Inflammatory macrophage (primary cell): ENCODE data around the gene DNAJA3.

Experiments used
- DNase-seq, 2 donors: peaks; one replicate each; pipeline ENCODE4 v3.0.0-alpha.2; 2020 to 2022

The DNAJA3 gene

DNA sequence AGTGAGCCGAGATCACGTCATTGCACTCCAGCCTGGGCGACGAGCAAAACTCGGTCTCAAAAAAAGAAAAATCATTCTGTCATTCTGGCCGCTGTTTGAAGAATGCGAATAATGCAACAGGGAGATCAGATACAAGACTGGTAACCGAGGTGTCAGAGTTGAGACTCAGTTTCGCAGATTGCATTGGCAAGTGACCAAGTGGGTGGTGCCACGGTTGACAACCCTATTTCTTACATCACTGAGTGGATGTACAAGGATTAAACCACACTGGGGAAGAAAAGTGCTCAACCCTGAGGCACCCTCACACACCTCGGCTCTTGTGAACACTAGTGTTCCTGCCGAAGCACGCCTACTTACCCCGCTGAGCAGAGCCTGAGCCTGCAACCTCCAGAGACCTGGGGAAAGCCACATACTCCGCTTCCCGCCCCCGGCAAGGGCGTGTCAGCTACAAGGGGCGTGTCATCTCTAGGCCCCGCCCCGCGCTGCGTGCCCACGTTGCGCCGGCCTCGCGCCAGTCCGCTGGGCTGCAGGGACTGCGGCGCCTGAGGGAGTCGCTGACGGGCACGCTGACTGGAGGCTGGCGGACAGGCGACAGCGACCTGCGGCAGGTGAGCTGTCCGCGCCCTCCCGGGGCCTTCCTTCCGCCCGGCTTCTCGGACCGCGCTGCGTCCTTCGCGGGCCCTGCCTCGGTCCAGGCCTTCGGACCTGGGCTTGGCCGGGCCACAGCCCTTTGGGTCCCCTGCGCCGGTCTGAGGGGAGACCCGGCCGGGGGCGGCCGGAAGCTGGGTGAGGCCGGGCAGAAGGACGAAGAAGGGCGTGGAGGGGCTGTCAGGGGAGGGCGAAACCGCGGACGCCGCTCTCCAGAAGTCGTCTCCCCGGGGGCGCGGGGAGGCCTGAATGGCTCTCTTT lies 50.5 kb downstream of the DNAJA3 start, which contains the start of gene HMOX2:
Gene HMOX2, plus strand, starts transcription at position 519 of the 909 bp plus-strand sequence. CDS start 29,127 bp downstream, outside the sequence.
- peak; percentile 96 to 97 for DNase-seq

DNA sequence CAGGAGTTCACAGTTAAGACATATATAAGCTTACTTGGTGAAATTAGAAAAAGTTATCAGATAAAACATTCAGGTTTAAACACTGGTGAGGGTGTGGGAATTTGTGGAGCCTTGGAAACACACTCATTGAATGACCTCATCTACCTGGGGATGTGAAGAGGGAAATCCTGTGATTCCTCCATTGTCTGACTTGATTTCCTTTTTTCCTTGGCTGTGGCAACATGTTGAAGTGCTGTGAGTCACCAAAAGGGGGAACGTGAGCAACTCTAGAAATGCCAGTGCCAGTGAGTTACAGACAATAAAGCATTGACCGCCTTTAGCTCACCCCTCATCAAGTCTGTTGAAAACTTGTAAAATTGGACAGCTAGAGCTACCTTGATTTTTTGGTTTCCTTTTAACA lies 52.3 kb downstream of the DNAJA3 start:
- DNase-seq, result peak; percentile 49 to 54

DNA sequence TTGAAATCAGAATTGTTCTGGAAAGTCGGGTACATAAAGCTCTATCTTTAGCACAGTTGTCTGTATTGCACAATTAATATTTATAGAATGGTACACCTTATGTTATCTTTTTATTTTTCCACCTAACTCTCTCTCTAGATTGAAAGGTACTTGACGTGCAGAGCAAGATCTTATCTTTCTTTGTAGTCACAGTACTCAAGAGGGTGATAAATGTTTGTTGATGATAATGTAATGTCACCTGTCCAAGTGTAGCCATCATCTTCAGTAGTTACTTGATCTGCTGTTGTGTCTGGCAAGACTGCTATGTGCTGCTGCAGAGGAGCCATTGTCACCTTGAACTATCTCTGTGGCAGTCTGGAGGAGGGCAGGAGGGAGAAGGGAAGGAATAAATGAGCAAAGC lies 55.9 kb downstream of the DNAJA3 start:
- no peak for DNase-seq

DNA sequence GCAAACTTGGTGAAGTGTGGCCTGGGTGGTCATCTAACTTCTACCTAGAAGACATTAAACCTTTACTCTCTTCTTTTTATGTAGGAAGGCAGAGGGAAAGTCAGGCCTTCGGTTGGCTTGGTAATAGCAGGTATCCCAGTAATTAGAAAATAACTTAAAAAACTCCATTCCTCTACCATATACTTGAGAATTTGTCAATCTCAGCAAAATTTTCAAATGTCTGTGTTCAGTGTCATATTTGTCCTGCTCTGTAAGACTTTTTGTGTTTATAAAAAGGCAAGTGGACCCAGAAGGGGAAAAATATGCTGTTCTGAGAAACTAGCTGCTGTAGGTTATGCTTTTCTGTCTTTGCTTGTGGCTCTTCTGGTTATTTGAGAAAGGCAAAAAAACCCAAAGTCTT lies 56.3 kb downstream of the DNAJA3 start:
- no peak for DNase-seq

DNA sequence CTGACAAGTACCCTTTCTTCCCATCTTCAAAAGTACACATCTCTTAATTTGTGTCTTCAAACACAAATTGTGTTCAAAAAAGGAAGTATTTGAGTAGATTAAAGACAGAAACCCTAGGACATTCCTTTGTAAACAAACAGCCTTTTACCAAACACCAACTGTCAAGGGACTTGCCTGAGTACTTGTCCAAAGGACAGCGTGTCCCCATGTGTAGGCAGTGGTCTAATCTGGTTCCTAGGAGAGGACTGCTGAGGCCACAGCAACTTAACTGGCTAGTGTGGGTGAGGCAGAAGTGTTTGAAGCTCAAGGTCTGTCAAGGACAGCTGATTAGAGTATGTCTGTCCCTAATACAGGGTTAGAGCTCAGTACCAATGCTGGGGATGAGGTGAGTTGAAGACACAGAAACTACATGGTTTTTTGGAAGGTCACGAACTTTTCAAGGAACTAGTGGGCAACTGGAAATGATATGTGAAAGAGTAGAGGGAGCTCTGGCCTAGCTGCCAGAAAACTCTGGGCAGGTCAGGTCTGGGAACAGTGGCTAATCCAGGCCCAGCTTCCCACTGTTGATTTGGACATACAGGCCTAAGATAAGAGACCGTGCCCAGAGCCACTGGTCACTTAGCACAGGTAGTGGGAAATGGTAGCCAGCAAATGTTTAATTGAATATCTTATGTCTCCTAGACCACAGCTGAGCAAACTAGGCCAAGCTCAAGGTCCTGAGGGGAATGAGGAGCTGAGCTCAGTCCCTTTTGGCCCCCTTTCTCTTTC lies 60.6 kb downstream of the DNAJA3 start:
- DNase-seq, result no peak

DNA sequence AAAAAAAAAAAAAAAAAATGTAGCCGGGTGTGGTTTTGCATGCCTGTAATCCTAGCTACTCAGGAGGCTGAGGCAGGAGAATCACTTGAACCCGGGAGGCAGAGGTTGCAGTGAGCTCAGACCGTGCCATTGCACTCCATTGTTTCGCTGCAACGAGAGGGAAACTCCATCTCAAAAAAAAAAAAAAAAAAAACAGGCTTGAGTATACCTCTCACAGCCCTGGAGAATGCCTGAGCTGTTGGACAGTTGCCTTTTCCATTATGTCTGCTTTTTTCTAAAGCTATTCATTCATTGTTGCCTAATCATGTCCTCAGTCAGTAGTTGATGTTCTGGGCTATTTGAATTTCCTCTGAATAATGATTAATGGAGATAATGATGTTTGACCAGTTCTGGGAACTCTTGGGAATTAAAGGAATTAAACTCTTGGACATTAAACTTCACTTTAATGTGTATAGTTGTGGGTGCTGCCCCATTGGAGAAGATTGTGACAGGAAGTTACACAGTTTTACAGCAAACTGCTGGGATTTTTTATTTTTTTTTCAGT lies 62.4 kb downstream of the DNAJA3 start:
- DNase-seq, result no peak

DNA sequence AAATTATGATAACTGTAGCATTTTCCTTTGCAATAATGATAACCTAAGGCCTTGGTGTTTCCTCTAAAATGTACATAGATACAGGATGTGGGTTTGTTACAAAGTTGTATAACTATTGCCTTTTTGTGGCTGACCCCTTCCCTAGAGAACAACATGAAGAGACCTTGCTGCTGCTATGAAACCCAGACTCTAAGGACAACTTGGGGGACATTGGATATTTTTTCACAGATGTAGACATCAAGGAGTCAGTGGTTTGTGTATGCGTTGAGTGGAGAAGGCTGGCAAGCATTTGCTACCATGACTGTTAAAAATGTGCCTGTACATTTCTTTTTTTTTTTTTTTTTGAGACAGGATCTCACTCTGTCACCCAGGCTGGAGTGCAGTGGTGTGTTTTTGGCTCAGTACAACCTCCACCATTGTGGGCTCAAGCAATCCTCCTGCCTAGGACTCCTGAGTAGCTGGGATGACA lies 62.9 kb downstream of the DNAJA3 start:
- DNase-seq, result no peak

DNA sequence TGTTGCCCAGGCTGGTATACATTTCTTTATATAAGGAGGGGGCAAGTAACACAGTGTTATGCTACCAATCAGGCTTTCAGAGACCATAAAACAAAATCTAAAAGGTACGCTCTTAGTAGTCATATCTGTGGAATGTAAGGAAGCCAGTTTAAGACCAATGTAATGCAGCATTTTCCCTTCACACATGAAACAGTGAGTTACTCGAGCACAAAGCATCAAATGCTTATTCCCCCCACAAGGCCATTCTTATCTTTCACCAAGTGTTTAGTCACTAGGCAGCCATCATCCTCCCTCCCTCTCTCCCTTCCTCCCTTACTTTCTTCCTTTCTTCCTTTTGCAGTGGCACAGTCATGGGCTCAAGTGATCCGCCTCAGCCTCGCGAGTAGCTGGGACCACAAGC lies 63.4 kb downstream of the DNAJA3 start:
- DNase-seq, result no peak

DNA sequence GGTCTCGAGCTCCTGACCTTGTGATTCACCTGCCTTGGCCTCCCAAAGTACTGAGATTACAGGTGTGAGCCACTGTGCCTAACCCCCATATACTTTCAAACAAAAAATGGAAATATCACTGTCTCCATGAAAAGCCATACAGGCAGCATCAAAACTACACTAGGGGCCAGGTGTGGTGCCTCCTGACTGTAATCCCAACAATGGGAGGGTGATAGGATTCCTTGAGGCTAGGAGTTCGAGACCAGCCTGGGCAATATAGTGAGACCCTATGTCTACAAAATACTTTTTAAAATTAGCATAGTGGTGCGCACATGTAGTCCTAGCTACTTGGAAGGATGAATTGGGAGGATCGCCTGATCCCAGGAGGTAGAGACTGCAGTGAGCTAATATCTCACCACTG lies 66.2 kb downstream of the DNAJA3 start:
- DNase-seq, result no peak

DNA sequence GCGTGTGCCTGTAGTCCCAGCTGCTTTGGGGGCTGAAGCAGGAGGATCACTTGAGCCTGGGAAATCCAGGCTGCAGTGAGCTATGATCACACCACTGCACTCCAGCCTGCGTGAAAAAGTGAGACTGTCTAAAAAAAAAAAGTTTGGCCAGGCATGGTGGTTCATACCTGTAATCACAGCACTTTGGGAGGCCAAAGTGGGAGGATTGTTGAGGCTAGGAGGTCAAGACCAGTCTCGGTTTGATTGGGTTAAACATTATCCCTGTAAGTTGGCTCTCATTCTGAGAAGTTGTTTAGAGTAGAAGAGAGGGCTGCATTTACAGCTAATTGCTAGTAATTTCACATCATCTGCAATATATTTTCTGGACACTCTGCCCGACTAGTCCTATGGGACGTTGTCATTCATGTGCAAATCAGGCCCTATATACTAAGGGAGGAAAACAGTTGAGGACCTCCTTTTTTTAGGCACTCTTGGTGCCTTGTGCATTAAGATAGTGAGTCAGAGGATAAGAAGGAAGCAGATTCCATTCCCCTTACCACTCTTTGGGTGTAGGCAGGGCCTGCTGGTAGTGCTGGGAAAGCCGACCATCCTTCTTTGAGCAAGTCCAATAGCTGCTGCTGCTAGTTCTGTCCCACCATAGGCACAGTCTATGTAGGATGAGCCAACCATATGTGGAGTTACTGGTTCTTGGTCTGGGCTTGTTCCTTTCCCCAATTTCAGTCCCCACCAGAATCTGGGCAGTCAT lies 69.2 kb downstream of the DNAJA3 start:
- no peak for DNase-seq

DNA sequence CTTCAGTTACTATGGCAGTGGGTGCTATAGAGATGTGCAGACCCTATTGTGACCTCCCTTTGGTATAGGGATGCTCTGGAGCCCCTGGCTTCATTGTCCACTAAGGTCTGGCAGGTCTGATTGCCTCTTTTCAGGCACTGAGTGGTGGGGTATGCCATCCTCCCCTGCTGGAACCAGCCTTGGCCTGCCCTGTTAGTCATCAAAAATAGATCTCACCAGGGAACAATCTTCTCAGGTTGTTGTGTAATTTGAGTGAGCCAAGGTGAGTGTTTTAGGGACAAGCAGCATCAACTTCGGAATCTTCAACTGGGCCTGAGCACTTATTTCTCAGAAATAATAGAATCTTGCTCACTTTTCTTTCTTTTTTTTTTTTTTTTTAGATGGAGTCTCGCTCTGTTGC lies 70.1 kb downstream of the DNAJA3 start:
- no peak for DNase-seq

DNA sequence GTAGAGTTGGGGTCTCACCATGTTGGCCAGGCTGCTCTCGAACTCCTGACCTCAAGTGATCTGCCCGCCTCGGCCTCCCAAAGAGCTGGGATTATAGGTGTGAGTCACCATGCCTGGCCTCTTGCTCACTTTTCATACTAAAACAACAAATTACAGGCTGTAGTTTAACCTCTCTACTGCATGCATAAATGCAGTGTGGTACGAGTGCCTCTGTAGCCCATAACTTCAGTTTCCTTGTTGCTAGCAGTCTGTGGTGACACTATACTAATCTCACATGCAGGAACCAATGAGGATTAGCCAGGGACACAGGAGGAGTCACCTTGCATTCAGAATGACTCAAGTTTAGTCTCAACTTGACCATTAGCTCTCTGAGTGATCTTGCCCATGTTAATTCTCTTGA lies 70.6 kb downstream of the DNAJA3 start:
- no peak for DNase-seq

DNA sequence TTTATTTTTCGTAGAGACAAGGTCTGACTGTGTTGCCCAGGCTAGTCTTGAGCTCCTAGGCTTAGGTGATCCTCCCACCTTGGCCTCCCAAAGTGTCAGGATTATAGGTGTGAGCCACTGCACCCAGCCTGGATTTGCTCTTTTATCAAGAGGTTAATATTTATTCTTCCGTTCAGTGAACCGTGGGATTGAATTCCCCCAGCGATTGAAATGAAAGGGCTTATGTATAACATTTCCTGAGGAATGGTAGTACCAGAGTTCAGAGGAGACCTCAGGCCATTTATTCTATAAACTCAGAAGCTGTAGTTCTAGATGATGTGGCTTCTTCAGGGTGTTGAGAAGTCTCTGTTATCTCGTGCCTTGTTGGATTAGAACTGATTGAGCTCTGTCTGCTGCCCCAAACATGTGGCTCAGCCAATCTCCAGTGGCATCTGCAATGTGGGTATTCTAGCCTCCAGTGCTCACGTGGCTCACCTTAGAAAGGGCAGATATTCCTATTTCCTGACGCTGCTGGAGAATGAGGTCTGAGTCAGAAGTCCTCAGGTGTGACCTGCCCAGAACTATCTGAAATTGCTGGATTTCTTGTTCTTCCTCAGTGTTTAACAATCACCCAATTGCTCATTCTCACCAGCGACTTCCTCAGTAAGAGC lies 73.0 kb downstream of the DNAJA3 start:
- no peak for DNase-seq

DNA sequence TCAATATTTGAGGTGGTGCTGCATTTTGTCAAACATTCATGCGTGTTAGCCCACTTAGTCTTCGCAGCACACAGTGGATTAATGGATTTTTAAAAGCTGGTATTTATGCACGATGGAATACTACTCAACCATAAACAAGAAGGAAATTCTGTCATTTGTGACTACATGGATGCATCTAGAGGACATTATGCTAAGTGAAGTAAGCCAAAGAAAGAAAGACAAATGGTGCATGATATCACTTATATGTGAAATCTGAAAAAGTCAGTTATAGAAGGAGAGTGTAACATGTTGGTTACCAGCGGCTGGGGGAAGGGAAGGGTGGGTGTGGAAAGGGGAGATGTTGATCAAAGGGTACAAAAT lies 73.5 kb downstream of the DNAJA3 start:
- no peak for DNase-seq

DNA sequence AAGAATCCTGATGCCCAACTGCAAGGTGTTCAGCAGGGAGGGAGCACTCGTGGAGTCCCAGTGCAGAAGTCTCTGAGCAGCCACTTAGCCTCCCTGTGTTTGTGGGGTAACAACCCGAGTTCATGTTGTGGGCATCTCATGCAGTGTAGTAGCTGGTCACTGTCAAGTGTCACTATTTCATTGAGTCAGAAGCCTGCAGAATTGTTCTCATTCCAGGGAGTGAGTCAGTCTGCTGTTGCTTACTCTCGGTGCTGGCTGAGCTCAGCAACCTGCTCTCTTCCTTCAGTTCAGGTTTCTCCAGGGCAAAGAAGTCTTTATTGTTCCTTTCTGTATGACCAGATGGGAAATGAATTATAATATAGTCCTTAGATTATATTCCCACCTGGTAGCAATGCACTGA lies 74.6 kb downstream of the DNAJA3 start:
- peak; percentile 29 to 55 for DNase-seq

DNA sequence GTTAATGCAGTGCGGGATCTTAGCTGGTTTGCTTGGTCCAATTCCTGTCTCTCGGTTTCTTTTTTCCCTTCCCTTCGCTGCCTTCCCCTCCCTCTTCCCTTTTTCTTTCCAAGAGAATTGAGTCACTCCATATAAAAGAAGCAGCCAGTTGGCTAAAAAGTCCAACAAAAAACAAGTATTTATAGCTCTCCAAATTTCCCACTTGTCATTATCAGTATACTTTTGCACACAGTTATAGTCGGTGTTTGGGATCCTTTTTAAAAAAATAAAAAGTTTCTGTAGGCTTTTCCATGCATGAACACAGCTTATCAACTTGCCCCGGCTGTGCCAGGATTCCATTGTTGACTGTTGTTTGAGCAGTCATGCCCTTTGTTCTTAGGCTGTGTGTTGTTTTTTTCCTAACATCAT lies 75.4 kb downstream of the DNAJA3 start:
- DNase-seq, result no peak

DNA sequence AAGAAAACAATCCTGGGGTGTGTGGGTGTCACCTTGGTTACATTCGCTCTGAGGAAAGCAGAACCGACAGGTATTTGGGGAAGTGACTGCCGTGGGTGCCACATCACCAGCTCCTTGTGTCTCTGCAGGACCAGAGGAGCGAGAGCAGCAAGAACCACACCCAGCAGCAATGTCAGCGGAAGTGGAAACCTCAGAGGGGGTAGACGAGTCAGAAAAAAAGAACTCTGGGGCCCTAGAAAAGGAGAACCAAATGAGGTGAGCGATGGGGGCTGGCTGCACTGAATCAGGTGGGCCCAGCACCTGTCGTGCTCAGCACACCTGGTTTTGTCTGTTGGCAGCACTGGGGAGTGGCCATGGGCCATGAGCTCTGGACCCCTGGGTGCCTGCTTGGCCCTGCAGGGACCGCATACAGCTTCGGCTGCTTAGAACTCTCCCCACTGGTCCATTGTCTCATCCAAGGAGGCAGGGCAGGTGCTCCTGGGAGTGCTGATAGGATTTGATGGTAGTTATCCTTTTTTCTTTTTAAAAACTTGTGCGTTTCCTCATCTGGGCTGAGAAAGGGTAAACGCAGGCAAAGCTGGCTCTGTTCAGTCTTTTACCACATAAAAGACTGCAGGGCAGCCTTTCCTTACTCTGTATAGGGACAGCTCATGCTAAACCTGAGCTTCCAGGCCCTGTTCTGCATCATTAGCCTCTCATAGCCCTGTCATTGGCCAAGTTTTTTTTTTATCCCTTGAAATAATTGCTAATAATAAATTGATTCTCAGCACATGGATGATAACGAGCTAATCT lies 79.9 kb downstream of the DNAJA3 start:
- DNase-seq, result peak; percentile 76 to 78
